Measurements from ENCODE around the gene MPZL2.

MPZL2 gene

DNA sequence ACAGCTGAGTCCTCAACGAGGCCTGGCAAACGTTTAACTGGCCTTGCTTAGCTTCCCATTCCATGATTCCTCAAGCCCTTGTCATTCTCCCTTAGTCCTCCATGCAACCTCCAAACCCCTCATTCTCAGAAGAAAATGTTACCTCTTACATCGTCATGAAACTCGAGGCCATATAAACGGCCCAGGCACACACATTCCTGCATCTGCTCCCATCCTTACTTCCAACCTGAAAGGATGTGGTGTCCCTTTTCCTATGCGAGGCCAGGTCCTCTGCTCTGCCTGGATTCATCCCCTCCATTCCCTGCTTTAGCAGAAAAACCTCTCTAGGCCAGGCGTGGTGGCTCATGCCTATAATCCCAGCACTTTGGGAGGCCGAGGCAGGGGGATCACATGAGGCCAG, 20.9 kb downstream of the MPZL2 start:
- DNase-seq (ENCODE audit: low read depth in 2 of 2) = no peak

DNA sequence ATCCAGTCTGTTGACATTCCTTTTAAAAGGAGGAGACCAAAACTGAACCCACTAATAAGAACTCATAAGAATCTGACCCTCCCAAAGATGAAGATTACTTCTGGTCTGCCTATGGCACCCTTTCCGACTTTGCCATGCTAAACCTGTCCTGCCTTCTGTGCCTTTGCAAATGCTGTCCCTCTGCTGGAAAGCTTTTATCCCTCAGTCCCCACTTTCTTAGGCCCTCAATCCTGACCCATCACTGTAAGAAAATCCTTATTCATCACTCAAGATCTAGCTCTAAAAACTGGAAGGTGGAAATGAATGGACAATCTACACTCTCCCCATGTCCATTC, 22.4 kb downstream of the MPZL2 start:
- no peak for DNase-seq (ENCODE audit: low read depth in 2 of 2)

DNA sequence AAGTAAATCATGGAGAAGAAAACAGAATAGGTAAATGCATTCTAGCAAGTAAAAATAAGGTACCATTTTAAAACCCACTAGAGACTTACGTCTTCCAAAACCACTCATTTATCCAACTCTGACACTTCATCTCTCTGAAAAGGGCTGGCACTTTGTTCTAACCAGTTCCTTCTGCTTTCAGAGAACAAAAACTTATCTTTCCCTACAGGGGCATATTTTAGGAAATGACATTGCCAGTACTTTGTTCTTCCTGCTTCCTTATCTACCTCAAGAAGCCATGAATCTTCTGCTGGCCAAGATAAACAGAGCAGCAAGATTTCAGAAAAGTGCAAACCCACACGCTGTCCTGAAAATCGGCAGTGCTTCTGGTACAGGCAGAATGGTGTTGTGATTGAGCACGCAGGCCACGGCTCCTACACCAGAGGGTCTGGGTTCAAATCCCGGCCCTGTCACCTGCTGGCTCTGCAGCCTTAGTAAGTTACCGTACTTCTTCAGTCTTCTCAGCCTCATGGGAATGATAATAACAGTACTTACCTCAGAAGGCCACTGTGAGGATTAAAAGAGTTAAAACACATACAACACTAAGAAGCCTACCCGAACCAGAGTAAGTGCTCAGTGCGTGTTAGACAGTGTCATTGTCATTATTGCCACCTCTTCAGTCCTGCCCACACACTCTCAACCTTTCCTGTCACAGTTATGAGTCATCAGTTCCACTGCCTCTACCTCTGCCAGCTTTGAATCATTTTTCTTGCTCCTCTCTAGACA, 22.9 kb downstream of the MPZL2 start:
- DNase-seq (ENCODE audit: low read depth in 2 of 2) = peak in 1 of 2 donors; percentile 69

DNA sequence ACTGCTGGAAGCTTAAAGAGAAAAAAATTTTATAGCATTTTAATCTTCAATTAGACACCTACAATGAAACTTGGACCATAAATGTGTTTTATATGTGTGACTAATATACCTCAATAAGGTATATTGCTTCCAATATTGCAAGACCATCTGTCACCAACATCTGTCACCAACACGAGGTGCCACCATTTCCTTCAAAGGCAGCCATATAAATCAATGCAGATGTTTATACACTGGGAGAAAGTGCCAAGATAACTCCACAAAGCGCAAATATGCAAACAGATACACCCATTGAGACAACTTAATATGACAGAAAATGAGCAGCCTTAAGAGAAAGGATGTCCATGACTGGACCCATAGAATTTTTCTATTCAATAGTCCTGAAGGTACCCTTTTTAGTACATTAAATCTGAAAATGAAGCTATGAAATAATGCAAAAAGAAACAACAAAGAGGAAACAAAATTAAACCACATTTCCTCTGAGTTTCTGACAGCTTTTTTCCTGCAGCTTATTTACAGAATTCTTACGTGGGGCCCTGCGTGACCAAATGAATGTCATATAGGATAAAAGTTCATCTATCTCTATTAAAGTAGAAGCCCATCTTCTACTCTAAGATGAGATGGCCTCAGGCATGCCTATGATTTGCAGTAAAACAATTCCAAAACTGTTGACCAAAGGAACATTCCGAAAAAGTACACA, 24.4 kb downstream of the MPZL2 start:
- DNase-seq (ENCODE audit: low read depth in 2 of 2) = no peak

DNA sequence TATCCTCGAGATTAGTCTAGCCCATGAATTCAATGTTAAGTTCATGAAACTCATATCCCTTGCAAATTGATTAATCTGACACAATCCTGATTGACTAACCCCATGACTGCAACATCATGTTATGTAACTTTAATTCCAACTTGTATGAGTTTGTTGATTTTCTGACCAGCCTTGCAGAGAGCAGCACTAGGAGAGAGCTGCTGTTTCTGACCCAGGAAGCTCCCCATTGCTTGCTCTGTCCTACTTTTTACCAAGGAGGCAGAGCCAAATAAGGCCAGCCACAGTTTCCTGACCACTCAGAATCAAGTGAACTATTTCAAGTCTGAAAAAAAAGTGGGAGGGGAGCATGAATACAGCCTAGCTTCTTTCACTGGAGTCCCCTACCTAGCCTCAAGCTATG, 25.2 kb downstream of the MPZL2 start:
- no peak for DNase-seq (ENCODE audit: low read depth in 2 of 2)

DNA sequence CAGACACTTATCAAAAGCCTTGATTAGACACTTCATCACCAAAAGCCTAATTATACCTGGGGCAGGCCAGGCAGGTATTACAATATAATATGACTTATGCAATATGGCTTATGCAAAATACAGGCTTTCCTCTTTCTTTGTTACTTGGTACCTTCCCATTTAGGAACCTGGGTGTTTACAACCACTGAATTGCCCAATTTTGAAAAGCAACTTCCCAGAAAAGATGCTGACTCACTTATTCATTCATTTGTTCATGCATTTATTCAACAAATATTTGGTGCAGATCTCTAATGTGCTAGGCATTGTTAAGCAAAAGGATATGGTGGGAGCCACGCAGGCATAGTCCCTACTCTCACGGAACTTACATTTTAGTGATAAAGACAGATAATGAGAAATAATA, 25.7 kb downstream of the MPZL2 start:
- no peak for DNase-seq (ENCODE audit: low read depth in 2 of 2)

DNA sequence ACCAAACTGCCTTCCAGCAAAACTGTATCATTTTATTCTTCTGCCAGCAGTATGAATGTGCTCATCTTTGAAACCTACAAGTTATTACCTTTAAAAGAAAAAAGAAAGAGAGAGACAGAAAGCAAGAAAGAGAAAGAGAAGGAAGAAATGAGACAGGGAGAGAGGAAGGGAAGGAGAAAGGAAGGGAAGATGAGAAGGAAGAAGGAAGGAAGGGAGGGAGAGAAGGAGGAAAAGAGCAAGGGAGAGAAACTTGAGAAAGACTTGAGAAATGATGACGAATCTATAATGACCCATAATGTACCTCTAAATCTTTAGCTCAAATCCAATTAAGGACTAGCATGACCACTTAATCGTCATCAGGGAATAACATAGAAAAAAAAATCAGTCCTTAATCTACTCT, 27.9 kb downstream of the MPZL2 start:
- DNase-seq (ENCODE audit: low read depth in 2 of 2) = no peak

DNA sequence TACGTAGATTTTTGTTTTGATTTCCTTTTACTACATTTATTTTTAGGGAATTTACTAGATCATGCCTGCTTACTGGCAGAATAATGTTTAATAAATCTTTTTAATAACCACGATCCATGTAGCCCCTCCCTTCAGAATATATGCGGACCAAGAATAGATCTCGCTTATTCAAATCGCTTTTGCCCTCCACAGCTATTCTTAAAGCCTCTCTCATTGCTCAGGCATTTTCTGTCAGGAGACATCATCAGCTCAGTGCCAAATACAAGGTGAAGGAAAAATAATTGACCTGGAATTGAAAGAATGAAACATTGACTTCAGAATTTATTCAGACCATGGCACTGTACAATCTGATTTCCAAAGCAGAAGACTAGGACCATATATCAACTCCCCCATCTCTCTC, 29.3 kb downstream of the MPZL2 start:
- no peak for DNase-seq (ENCODE audit: low read depth in 2 of 2)

DNA sequence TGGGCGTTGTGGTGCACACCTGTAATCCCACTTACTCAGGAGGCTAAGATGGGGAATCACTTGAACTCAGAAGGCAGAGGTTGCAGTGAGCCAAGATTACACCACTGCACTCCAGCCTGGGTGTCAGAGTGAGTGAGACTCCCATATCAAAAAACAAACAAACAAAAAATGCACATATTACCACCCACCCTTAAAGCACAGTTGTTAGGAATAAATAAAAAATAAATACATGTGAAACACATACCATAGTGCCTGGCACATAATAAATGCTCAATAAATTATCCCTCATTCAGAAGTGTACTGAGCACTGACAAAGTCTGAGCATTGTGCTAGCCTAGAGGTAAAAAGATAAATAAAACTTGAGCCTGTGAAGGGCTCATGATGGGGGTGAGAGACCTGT, 30.2 kb downstream of the MPZL2 start:
- no peak for DNase-seq (ENCODE audit: low read depth in 2 of 2)

DNA sequence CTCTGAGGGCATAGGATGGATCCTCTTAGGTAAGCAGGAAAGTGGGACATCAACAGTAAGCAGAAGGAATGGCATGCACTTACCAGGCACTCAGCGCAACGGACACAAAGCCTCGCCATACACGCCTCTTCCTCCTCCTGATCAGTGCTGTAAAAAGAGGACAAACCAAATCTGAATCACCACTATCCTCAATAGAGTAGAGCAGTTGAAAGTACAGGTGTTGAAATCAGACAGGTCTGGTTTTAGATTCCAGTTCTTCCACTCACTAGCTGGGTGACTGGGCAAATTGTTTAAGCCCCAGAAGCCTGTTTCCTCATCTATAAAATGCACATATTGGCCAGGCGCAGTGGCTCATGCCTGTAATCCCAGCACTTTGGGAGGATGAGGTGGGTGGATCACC, 30.7 kb downstream of the MPZL2 start:
- no peak for DNase-seq (ENCODE audit: low read depth in 2 of 2)

DNA sequence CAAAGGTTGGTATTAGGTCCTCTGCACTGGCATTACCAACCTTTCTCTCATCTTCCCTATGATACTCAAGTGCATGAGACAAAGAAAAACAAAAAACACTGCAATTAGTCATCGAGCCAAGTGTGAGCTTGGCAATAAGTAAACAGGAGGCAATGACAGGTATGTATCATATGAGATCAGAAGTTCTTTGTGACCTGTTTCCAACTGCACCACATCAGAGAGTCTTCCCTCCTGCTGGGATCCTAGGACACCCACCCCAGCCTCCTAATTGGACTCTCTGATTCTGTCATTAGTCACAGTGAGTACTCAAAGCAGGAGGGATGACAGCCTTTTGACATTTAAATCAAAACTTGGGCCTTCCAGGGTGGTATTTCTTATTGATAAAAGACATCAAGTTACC, 31.4 kb downstream of the MPZL2 start:
- DNase-seq (ENCODE audit: low read depth in 2 of 2) = no peak

DNA sequence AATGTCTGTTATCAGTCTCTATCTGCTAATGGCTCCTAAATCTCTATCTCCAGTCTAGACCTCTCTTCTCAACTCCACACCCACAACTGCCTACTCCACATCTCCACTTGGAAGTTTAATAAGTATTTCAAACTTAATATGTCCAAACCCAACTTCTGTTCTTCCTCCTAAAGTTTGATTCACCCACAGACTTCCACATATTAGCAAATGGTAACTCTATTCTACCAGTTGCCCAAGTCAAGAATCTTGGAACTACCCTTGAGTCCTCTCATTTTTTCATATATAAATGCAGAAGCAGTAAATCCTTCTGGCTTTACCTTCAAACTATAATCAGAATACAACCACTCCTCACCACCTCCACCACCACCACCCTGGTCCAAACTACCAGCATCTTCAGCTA, 32.6 kb downstream of the MPZL2 start:
- DNase-seq (ENCODE audit: low read depth in 2 of 2) = no peak

DNA sequence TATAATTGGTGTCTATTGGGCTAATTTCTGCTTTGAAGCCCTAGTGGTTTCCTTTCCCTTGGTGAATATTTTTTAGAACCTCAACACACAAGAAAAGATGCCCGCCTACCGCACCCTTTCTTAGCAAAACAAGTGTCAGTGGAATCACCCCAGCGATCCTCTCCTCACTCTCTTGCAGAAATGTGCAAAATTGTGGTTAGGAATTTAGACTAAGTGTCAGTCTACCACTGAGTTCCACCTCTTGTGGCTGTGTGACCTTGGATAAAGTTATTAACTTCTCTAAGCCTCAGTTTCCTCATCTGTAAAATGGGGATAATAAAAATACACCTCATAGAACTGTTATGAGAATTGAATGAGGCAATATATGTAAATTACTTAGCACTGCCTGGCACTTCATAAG, 34.0 kb downstream of the MPZL2 start:
- DNase-seq (ENCODE audit: low read depth in 2 of 2) = no peak

DNA sequence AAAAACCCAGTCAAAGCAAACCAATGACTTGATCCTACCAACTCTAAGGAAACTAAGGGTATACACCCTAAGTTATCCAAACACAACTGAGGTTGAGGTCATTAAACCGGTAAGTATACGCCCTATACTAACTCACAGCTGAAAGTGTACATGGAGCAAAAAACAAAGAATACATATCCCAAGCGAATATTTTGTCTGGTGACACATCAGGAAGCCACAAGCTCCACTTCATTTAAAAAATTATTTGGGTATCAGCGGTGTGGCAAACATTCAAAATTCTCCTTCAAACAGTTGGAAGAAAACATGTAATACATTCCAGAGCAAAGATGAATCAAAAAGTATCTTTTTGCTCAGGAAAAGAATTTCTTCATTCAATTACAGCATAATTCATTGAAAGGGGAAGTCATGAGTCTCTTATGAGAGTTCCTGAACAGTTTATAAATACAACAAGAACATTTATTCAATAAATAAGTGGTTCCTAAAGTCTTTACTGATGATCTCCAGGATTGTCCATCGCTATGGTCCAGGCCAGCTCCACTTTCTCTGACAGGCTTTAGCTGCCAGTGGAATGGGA, 34.7 kb downstream of the MPZL2 start:
- no peak for DNase-seq (ENCODE audit: low read depth in 2 of 2)

DNA sequence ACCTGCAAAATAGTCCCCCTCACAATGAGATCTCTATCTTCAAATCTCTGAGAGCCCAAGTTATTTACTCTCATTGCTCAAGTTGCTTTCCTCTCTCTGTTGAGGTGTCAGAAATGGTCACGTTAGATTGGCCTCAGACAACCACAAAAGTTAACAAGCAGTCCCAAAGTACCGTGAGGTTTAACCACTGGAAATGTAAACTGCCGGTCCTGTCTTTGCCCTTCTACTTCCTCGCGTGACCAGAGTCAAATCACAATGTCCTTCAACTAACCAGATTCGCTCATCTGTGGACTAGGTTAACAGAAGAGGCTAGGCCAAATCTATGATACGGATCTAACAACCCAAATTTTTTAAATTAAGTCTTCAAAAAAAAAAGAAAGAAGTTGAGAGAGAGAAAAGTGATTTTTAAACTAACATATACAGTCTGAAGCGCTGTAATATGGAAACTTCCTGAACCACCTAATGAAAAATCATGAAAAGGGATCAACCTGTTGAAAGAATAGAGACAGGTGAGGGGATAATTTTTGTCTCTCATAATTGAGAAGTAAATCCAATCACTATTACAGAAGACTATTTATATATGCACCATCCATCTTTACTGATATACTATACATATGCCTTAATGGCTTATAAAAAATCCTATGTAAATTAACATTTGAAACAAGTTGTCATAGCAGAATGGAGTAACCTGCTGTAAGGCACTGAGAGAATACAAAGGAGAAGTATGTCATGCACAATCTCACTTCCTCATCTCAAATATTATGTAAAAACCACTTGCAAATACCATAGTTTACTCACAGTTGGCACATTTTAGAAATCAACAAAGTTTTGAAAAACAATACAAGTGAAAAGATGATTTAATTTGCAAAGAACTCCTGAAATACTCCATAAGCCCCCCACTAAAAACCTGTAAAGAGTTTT, 36.0 kb downstream of the MPZL2 start:
- no peak for DNase-seq (ENCODE audit: low read depth in 2 of 2)

DNA sequence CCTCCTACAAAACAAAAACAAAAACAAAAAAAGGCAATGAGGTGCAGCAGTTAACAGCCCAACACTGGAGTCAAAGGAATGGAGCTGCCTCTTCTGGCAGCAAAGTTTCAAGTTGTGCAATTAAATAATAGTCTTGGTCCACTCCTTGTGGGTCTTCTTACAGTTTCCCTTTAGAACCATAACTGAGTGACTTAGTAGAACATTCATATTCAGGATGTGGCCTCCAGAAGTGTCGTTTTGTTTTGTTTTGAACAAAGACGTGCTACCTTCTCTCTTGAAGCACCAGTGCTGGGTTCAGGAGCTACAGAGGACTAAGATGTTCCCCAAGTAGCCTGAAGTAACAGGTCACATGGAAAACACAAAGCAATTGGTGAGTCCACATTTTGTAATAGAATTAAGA, 37.3 kb downstream of the MPZL2 start:
- DNase-seq (ENCODE audit: low read depth in 2 of 2) = no peak

DNA sequence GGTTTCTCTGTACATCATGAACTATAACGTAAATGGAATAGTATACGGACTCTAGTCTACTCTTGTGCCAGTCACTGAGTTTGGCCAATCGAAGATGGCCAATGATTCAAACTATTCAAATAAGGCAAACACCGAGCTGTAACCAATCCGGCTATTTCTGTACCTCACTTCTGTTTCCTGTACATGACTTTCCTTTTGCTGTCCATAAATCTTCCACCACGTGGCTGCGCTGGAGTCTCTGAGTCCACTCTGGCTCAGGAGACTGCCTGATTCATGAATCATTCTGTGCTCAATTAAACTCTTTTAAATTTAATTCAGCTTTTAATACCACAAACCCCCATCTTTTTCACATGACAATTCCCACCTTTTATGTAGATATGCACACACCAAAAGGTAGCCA, 37.8 kb downstream of the MPZL2 start:
- no peak for DNase-seq (ENCODE audit: low read depth in 2 of 2)

DNA sequence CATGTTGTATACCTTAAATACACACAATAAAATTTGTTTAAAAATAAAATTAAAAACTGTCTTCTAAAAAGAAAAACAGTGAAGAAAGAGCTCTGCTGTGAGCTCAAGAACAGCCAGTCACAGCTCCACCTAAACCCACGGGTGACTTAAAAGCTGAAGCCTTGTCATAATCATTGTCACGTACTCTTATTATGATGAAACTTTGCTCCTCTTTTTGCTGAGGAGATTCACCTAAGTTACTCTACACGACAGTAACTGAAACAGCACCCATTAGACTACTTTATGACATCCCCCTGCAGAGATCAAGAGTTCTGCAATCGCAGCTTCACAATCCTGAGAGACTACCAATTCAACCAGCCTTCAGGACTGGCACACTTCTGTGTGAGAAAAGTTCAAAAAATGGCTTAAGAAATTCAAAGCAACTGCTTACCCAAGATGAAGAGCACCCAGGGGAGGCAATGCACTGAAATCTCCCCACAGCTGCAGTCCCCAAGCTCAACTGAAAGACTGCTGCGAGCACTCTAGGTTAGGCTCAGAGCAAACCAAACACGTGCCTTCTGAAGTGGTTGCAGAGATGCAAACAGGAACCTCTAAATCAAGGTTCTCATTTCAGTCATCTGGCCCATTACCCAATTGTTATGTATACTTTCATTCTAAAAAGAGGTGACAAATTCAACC, 39.4 kb downstream of the MPZL2 start, which contains the start of gene JAML:
Gene JAML (minus strand): TSS at position 501 of the 678 bp plus-strand sequence. CDS start 10,145 bp downstream, outside the sequence.
- no peak for DNase-seq (ENCODE audit: low read depth in 2 of 2)

DNA sequence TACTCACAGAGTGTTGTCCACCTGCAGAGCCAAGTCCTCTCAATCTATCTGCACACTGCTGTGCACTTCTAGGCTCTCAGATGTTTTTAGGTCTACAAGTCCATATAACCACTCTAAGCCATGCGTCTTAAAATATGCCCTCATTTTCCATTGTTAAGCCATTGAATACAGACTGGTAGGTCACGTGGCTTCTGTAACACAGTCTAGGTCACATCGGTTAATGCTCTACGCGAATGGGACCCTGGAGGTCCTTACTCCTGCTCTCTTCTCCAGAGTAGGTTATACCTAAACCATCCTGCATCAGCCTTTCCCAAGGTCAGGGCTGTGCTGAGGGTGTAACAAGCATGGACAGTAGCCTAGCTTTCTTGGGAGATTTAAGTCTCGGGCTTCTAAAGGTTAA, 40.1 kb downstream of the MPZL2 start:
- DNase-seq (ENCODE audit: low read depth in 2 of 2) = no peak

DNA sequence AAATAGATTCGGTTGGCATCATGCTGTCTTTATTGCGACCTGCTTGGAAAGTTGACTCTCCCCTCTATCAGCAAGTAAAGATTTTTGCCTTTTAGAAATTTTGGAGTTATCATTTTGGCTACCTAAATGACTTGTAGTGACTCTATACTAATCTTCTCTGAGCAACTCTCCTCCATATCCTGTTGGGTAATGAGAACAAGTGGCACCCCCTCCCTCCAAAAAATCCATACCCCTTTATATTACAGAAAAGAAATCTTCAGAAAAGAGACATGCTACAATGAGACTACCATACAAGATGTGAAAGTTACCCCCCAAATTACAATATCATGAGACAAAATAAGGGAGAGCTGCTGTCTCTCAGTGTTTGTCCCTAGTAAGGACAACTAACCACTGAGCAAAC, 40.5 kb downstream of the MPZL2 start:
- no peak for DNase-seq (ENCODE audit: low read depth in 2 of 2)

DNA sequence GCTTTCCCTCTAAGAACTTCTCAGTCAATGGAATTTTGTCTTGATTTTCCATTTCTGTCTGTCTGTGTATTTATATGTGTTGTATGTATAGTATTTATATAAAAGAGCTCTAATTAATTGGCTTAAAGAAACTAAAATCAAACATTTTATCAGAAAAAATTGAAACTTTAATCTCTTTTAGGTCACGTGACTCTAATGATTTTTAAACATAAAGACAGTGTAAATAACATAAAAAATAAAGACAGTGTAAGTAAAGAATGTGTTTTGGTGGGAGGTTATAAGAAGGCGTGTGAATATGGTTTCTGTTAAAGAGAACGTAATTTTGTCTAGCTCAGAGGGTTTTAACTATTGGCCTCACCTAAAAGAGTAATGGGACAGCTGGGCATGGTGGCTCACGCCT, 41.7 kb downstream of the MPZL2 start:
- DNase-seq (ENCODE audit: low read depth in 2 of 2) = no peak

DNA sequence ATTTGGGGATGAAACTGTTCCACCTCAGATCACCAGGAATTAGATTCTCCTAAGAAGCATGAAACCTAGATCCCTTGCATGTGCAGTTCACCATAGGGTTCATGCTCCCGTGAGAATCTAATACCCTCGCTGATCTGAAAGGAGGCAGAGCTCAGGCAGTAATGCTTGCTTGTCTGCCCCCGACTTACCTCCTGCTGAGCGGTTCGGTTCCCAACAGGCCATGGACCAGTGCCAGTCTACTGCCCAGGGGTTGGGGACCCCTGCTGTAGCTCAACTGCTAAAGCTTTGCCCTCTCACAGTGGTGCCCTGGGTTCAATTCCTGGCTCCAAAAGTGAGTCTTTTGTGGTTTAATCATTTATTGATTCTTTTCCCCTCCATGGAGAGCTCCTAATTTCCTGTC, 42.7 kb downstream of the MPZL2 start:
- no peak for DNase-seq (ENCODE audit: low read depth in 2 of 2)
